ENCODE results near the gene COL9A1. TPM values are rescaled to one million over a fixed set of nuclear protein-coding genes. Genes with fewer than 3 reads are reported as not detected.

Gene COL9A1
- total RNA-seq, 1 donor from 2014 or later, result not detected

GRCh38 chr6:70196531-70196930 is 106.4 kb downstream of the COL9A1 start:
- peaks cover 15% of the 10 kb centered on the region for H3K27me3 Mint-ChIP-seq (ENCODE audit: unreplicated experiment)
- no peaks in the 10 kb centered on the region for H3K4me1 Mint-ChIP-seq (ENCODE audit: unreplicated experiment)
- no peaks in the 10 kb centered on the region for H3K9me3 Mint-ChIP-seq (ENCODE audit: unreplicated experiment)
- H3K4me3 Mint-ChIP-seq (ENCODE audit: unreplicated experiment), result no peak overlapping the region
- no peak for DNase-seq (ENCODE audit: extremely low spot score, unreplicated experiment)
- no peak overlapping the region for H3K27ac Mint-ChIP-seq (ENCODE audit: unreplicated experiment)
- no peaks in the 10 kb centered on the region for H3K36me3 Mint-ChIP-seq (ENCODE audit: unreplicated experiment)
- TF ChIP-seq CTCF (IDR thresholded peaks at IDR 0.05), result no peak

DNA sequence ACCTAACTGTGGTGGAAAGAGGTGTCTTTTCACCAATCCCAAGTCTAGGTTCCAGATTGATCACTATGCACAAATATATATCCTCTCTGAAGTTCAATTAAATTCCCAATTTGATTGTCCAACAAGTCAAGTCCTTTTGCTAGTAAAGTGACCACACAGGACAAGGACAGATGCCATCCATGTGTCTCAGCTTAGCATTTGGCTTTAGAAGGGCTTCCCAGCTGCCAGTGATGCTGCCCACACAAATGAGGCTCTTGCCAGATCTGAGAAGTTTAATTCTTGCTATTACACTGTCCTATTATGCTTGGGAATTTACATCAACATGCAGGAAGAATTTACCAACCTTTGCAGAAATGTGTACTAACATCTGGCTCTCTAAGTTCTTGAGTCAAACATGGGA is 108.5 kb downstream of the COL9A1 start:
- TF ChIP-seq CTCF (IDR thresholded peaks at IDR 0.05), result no peak
- DNase-seq (ENCODE audit: extremely low spot score, unreplicated experiment), result no peak
- Mint-ChIP-seq H3K27me3 (ENCODE audit: unreplicated experiment) (peaks cover 13% of the 10 kb centered on the region), H3K27ac (ENCODE audit: unreplicated experiment) (no peak overlapping the region), H3K4me3 (ENCODE audit: unreplicated experiment) (no peak overlapping the region), H3K9me3 (ENCODE audit: unreplicated experiment) (no peaks in the 10 kb centered on the region), H3K36me3 (ENCODE audit: unreplicated experiment) (no peaks in the 10 kb centered on the region), H3K4me1 (ENCODE audit: unreplicated experiment) (no peaks in the 10 kb centered on the region)

- no peaks in the 10 kb centered on the region for H3K9me3 Mint-ChIP-seq (ENCODE audit: unreplicated experiment)
- DNase-seq (ENCODE audit: extremely low spot score, unreplicated experiment), result no peak
- H3K4me3 Mint-ChIP-seq (ENCODE audit: unreplicated experiment), result no peak overlapping the region
- no peak for TF ChIP-seq CTCF (IDR thresholded peaks at IDR 0.05)
- H3K4me1 Mint-ChIP-seq (ENCODE audit: unreplicated experiment), result no peaks in the 10 kb centered on the region
- no peaks in the 10 kb centered on the region for H3K36me3 Mint-ChIP-seq (ENCODE audit: unreplicated experiment)
- peaks cover under 1% of the 10 kb centered on the region for H3K27me3 Mint-ChIP-seq (ENCODE audit: unreplicated experiment)
- H3K27ac Mint-ChIP-seq (ENCODE audit: unreplicated experiment), result no peak overlapping the region
These were observed 114.7 kb downstream of the COL9A1 start for GRCh38 chr6:70188202-70188601.

DNA sequence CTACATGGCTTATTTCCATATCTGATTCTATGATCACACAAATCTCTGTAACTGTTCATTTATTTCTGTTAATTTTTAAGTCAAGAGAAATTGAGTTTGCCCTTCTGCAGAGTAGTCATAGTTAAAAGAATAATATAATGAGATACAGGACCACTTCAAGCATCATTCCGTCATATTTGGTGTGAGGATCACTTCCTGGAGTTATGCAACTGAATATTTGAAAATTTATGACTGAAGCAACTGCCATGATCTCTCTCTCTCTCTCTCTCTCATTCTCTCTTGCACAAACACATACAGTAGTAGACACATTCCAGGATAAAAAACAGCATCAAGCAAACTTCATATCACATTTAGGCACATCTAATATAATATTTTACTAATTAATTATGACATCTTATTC is 116.4 kb downstream of the COL9A1 start:
- Mint-ChIP-seq H3K4me1 (ENCODE audit: unreplicated experiment) (no peaks in the 10 kb centered on the region), H3K36me3 (ENCODE audit: unreplicated experiment) (no peaks in the 10 kb centered on the region), H3K27me3 (ENCODE audit: unreplicated experiment) (no peaks in the 10 kb centered on the region), H3K4me3 (ENCODE audit: unreplicated experiment) (no peak overlapping the region), H3K27ac (ENCODE audit: unreplicated experiment) (no peak overlapping the region), H3K9me3 (ENCODE audit: unreplicated experiment) (no peaks in the 10 kb centered on the region)
- DNase-seq (ENCODE audit: extremely low spot score, unreplicated experiment), result no peak
- no peak for TF ChIP-seq CTCF (IDR thresholded peaks at IDR 0.05)

- Mint-ChIP-seq H3K9me3 (ENCODE audit: unreplicated experiment) (no peaks in the 10 kb centered on the region), H3K36me3 (ENCODE audit: unreplicated experiment) (no peaks in the 10 kb centered on the region), H3K4me3 (ENCODE audit: unreplicated experiment) (no peak overlapping the region), H3K27ac (ENCODE audit: unreplicated experiment) (no peak overlapping the region), H3K27me3 (ENCODE audit: unreplicated experiment) (no peaks in the 10 kb centered on the region), H3K4me1 (ENCODE audit: unreplicated experiment) (peaks cover 4% of the 10 kb centered on the region)
- DNase-seq (ENCODE audit: extremely low spot score, unreplicated experiment), result no peak
- TF ChIP-seq CTCF (IDR thresholded peaks at IDR 0.05), result no peak
These were observed 118.2 kb downstream of the COL9A1 start for GRCh38 chr6:70184723-70185122.

Data from osteocyte (in vitro differentiated cells).